Adipose tissue (tissue), 3 donors: ENCODE measurements around the gene ECT2. TPM values are rescaled to one million over a fixed set of nuclear protein-coding genes. Genes with fewer than 3 reads are reported as not detected.
"Not testable (repeated sequence)": the region's sequence is repeated elsewhere in the genome, so short reads cannot be mapped to it uniquely, and the experiment has no call there.

Experiments used
- H3K27ac ChIP-seq: one replicate; pipeline ENCODE4 v1.5.1; 2013; ENCODE audit warnings: low read depth, low read length
- WGBS, 3 donors: extraction: QIAGEN DNeasy Blood & Tissue Kit; methylation state at CpG; one replicate each; pipeline ENCODE4 v1.1.7; 2013; 5-methylcytosine and 5-hydroxymethylcytosine counted together
- polyA plus RNA-seq, 3 donors: library from polyadenylated mRNA; stranded (reverse); fragments of 200-250 nt; gene quantifications; one replicate each; pipeline ENCODE4 v1.2.3, GENCODE V29; 2013
- donor health status: healthy with polysubstance abuse.
- donor health status: Bipolar disorder and iron deficiency.
- donor health status: healthy.

The ECT2 gene
- polyA plus RNA-seq, 3 donors: 1.4 to 5.7 (median 3.7) TPM

- 47 to 71% (median 47%) methylated on average over 4 of the region's 4 CpGs for WGBS, 3 donors
- no peak overlapping the region for H3K27ac ChIP-seq
Measured at GRCh38 chr3:172846103-172846561, 95.6 kb downstream of the ECT2 start.

- WGBS, 3 donors: 72 to 81% (median 73%) methylated on average over 2 of the region's 2 CpGs
- no peak overlapping the region for H3K27ac ChIP-seq
Measured at GRCh38 chr3:172846706-172847105, 96.2 kb downstream of the ECT2 start.

GRCh38 chr3:172847292-172847691, 96.8 kb downstream of the ECT2 start:
- H3K27ac ChIP-seq: no peak overlapping the region

- 26 to 36% (median 32%) methylated on average over 1 of the region's 1 CpG for WGBS, 3 donors
- no peak overlapping the region for H3K27ac ChIP-seq
Measured at GRCh38 chr3:172848910-172849309, 98.4 kb downstream of the ECT2 start.

GRCh38 chr3:172853005-172853404, 102.5 kb downstream of the ECT2 start:
- 76 to 87% (median 83%) methylated on average over 1 of the region's 1 CpG for WGBS, 3 donors
- H3K27ac ChIP-seq: no peak overlapping the region

- WGBS, 3 donors: 55 to 62% (median 56%) methylated on average over 3 of the region's 3 CpGs
- no peak overlapping the region for H3K27ac ChIP-seq
Measured at GRCh38 chr3:172853921-172854666, 103.6 kb downstream of the ECT2 start.

DNA sequence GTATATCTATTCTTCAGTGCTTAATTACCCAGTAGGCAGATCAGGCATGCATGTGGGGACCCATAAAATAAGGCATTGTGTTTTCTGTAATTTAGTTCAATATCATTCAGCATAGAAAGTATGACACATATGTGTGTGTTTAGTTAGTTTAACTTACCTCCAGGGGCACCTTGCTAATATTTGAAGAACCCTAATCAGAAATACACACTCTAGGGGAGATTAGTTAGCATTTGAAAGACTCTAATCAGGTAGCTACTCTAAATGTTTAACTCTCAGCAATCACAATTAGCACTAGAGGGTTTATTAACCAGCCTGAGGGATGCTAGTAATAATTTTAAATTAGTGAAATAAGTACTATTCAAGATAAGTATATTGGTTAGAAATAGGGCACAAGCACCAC, 104.5 kb downstream of the ECT2 start:
- no peak overlapping the region for H3K27ac ChIP-seq

GRCh38 chr3:172856795-172857742, 106.5 kb downstream of the ECT2 start:
- H3K27ac ChIP-seq: no peak overlapping the region
- 26 to 60% (median 40%) methylated on average over 4 of the region's 4 CpGs for WGBS, 3 donors

- 85 to 92% (median 86%) methylated on average over 2 of the region's 2 CpGs for WGBS, 3 donors
- H3K27ac ChIP-seq: no peak overlapping the region
Measured at GRCh38 chr3:172859041-172859440, 108.5 kb downstream of the ECT2 start.

GRCh38 chr3:172866726-172867350, 116.3 kb downstream of the ECT2 start:
- 94 to 97% (median 96%) methylated on average over 37 to 38 of the region's 38 CpGs for WGBS, 3 donors
- H3K27ac ChIP-seq: not testable (repeated sequence)

DNA sequence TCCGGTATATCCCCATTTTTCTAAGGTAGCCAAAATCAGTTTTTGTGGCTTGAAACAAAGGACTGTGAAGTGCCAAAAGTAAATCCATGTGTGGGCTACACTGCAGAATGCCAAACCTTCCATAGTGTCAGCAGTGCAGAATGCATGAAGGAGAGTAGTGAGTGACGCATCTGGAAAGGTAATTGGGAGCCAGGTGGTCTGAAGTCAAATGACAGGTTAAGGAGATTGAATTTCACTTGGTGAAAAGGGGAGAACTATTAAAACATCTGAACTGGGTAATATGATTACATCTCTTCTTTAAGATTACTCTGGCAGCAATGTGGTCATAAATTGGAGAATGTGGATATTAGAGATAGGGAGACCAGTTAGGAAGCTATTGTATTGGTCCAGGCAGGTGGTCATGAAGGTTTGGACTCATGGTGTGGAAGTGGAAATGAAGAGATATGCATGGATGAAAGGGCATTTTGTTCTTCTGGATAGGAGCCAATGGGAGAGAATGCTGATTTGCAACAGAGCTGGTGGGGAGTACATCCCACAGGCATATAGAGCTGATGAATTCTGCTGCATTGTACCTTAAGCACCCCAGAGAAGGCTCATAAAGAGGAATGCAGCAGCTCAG, 118.2 kb downstream of the ECT2 start:
- WGBS, 3 donors: 93 to 97% (median 94%) methylated on average over 2 of the region's 2 CpGs
- no peak overlapping the region for H3K27ac ChIP-seq

DNA sequence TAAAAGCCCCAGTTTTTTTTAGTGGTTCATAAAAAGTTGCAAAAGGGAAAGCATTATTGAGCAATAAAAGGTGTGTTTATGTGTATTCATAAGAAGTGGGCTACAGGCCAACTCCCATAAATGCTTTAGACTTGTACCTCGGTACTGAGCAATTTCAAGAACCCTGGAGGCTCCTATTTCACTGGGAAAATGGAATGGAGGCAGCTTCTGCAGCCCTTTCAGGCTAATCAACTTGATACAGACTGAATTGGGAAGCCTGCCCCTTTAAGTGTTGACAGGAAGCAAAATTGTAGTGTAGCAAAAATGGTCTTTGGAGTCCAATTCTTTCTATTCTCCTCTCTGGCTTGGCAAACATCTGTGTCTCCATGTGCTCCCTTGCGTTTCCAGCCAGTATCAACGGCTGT, 118.8 kb downstream of the ECT2 start:
- no peak overlapping the region for H3K27ac ChIP-seq
- 27 to 40% (median 29%) methylated on average over 3 of the region's 3 CpGs for WGBS, 3 donors

DNA sequence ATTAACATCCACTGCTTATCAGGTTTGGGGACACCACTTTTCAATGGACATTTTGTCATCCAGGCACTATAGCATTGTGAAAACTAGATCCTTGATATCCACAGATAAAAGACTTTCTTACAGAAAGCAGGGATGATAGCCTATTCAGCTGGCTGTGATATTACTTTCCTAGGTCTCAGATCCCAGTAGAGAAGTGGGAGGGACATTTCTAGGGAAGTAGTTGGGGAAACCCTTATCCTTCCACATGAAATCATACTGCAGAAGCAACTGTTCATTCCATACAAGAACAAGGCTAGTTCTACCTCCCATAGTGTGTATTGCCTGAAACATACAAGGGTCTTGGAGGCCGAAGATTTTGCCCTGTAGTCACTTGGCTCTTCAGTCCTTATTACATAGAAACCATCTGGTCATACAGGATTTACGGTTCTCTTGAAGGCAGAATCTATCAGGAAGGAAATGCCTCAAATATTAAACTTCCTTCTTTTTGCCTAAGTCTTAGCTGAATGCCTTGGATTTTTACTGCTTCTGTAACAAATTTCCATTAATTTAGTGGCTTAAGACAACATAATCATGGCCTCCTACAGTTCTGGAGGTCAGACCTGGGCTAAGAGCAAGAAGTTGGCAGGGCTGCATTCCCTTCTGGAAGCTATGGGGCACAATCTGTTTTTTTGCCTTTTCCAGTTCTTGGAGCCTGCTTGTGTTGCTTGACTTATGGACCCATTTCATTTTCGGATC, 119.4 kb downstream of the ECT2 start:
- WGBS, 3 donors: 42 to 70% (median 47%) methylated on average over 3 of the region's 3 CpGs
- H3K27ac ChIP-seq: no peak overlapping the region

Other genes starting within 250 kb of the ECT2 start
- gene TNFSF10, start 227.3 kb upstream of the ECT2 start, polyA plus RNA-seq: 10 to 100 TPM; 23.3 to 33.1 (median 26.5) TPM
- 1 to 10 TPM; 2.0 to 3.0 (median 2.2) TPM for gene NCEH1, start 39.7 kb upstream of the ECT2 start, polyA plus RNA-seq